ENCODE results near the gene EXOC4.

DNA sequence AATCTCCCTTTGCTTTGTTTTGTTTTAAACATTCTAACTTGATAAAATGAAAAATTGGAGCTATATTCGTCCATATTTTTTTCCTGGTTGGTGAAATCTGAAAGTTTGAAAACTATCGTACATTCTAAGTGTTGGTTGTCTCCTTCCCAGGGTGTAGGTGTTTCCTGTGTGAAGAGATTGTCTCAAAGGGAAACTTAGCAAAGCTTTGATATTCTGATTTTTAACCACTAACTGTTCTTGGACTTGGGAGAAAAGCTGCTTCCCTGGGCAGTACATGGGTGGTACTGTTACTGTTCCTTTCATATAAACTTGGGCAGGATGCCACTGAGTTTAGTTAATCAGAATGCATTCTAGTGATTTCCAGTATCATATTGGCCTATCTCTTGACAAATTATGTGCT lies 620.8 kb downstream of the EXOC4 start:
- no peak for TF ChIP-seq EZH2 (IDR thresholded peaks at IDR 0.05; ENCODE audit: borderline replicate concordance, low read length)
- TF ChIP-seq, protein P1, sequence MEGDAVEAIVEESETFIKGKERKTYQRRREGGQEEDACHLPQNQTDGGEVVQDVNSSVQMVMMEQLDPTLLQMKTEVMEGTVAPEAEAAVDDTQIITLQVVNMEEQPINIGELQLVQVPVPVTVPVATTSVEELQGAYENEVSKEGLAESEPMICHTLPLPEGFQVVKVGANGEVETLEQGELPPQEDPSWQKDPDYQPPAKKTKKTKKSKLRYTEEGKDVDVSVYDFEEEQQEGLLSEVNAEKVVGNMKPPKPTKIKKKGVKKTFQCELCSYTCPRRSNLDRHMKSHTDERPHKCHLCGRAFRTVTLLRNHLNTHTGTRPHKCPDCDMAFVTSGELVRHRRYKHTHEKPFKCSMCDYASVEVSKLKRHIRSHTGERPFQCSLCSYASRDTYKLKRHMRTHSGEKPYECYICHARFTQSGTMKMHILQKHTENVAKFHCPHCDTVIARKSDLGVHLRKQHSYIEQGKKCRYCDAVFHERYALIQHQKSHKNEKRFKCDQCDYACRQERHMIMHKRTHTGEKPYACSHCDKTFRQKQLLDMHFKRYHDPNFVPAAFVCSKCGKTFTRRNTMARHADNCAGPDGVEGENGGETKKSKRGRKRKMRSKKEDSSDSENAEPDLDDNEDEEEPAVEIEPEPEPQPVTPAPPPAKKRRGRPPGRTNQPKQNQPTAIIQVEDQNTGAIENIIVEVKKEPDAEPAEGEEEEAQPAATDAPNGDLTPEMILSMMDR (IDR thresholded peaks at IDR 0.05; ENCODE audit: low read length), result no peak

Measured in OCI-LY1 (cell line).